ENCODE results near the gene PRKCE. TPM values are rescaled to one million over a fixed set of nuclear protein-coding genes. Genes with fewer than 3 reads are reported as not detected.

PRKCE gene
- total and polyA plus RNA-seq, 2 donors (not counting 1 experiment from before 2014, with no cell fraction given), result 23.6 to 271 TPM

DNA sequence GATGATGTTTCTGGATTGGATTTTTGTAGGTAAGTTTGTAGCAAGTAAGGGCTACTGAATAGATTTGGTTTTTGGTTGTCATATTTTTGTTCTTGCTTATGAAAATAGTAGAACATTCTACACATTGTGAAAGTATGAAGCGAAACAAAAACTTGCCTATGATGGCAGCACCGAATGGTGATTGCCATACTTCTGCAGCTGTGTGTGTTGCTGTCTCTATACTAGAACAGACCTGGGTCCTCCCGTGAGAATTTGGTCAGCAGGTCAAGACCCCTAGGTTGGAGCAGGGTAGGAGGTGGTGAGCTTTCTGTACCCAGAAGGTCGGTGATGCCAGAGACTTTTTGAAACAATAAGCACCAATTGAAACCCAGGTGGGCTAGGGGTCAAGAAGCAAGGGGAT, 322.6 kb downstream of the PRKCE start:
- Mint-ChIP-seq H3K9me3 (ENCODE audit: insufficient read depth) (no peaks in the 10 kb centered on the region), H3K27me3 (no peaks in the 10 kb centered on the region), H3K4me1 (peaks cover 37% of the 10 kb centered on the region), H3K27ac (peak overlapping the region; percentile 68), H3K4me3 (peak overlapping the region; percentile 64)
- ATAC-seq (ENCODE audit: low read depth) (peak; percentile 36), DNase-seq (no peak)
- Histone ChIP-seq H3K79me2 (ENCODE audit: control insufficient read depth, insufficient read depth, low read length) (peaks cover 22% of the 10 kb centered on the region), H2AFZ (ENCODE audit: insufficient read depth, low read depth, low read length, poor library complexity, severe bottlenecking) (no peak overlapping the region), H3K4me2 (replicated peaks; ENCODE audit: low read depth, low read length, poor library complexity, severe bottlenecking) (peak overlapping the region; percentile 2), H3K4me3 (ENCODE audit: control extremely low read depth in 1 of 5, extremely low read depth in 1 of 5, insufficient read depth in 1 of 5, low read depth in 2 of 5, low read length in 4 of 5) (no peak overlapping the region), H3K4me1 (ENCODE audit: control insufficient read depth in 2 of 2, insufficient read depth in 2 of 2, low read length in 2 of 2) (peaks cover 2 to 28% of the 10 kb centered on the region in 2 donors), H4K20me1 (ENCODE audit: control insufficient read depth, insufficient read depth, low read length, poor library complexity, severe bottlenecking) (peaks cover 48% of the 10 kb centered on the region), H3K27me3 (replicated peaks in 1 of 4; ENCODE audit: control extremely low read depth in 1 of 4, control insufficient read depth in 3 of 4, insufficient read depth in 4 of 4, low read length in 3 of 4) (no peaks in the 10 kb centered on the region), H3K27ac (ENCODE audit: low read length in 2 of 2) (no peak overlapping the region), H3K36me3 (replicated peaks in 1 of 2; ENCODE audit: control extremely low read depth in 1 of 2, control insufficient read depth in 1 of 2, extremely low read depth in 1 of 2, insufficient read depth in 2 of 2, low read length in 1 of 2) (peaks cover 0 to 26% of the 10 kb centered on the region in 2 experiments), H3K9me3 (ENCODE audit: control extremely low read depth in 1 of 3, control insufficient read depth in 2 of 3, insufficient read depth in 1 of 3, low read length in 2 of 3) (no peaks in the 10 kb centered on the region), H3K9ac (ENCODE audit: low read length) (no peak overlapping the region)
- POLR2A ChIA-PET, result no interaction called here
- TF ChIP-seq, protein P1, sequence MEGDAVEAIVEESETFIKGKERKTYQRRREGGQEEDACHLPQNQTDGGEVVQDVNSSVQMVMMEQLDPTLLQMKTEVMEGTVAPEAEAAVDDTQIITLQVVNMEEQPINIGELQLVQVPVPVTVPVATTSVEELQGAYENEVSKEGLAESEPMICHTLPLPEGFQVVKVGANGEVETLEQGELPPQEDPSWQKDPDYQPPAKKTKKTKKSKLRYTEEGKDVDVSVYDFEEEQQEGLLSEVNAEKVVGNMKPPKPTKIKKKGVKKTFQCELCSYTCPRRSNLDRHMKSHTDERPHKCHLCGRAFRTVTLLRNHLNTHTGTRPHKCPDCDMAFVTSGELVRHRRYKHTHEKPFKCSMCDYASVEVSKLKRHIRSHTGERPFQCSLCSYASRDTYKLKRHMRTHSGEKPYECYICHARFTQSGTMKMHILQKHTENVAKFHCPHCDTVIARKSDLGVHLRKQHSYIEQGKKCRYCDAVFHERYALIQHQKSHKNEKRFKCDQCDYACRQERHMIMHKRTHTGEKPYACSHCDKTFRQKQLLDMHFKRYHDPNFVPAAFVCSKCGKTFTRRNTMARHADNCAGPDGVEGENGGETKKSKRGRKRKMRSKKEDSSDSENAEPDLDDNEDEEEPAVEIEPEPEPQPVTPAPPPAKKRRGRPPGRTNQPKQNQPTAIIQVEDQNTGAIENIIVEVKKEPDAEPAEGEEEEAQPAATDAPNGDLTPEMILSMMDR (IDR thresholded peaks at IDR 0.05), result no peak
- no peak for TF ChIP-seq EZH2 (IDR thresholded peaks at IDR 0.05; ENCODE audit: borderline replicate concordance, insufficient read depth, low read depth, low read length, poor library complexity, severe bottlenecking)
- CTCF ChIA-PET, result no interaction called here
- WGBS (ENCODE audit: insufficient coverage), result 74% methylated on average over 3 of the region's 4 CpGs
- intact Hi-C loops (cut with micrococcal nuclease), result no loop called here

DNA sequence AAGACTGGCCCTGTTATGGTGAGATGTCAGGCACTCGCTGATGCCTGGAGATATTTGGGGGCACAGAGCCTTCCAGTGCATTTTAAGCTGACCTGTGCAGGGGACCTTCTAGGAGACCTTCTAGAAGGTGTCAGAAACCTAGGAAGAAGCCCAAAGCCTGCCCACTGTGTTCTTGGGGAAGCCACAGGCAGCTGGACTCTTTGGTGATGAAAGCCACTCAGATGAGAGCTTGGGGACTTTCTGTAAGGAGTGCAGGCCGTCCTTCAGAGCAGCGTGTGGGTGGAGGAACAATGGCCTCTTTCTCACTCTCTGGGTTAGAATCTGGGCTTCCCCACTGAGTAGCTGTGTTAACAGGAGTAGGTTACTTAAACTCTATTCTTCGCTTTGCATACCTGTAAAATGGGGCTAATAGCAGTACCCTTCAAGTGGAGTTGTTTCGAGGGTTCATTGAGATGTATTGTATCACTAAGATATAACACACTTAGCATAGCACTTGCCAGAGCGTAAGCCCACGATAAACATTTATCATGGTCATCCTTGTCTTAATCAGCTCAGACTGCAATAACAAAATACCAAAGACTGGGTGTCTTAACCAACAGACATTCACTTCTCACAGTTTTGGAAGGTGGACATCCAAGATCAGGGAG, 323.4 kb downstream of the PRKCE start:
- Histone ChIP-seq H3K4me2 (replicated peaks; ENCODE audit: low read depth, low read length, poor library complexity, severe bottlenecking) (no peak overlapping the region), H3K4me3 (ENCODE audit: control extremely low read depth in 1 of 5, extremely low read depth in 1 of 5, insufficient read depth in 1 of 5, low read depth in 2 of 5, low read length in 4 of 5) (no peak overlapping the region), H3K27me3 (replicated peaks in 1 of 4; ENCODE audit: control extremely low read depth in 1 of 4, control insufficient read depth in 3 of 4, insufficient read depth in 4 of 4, low read length in 3 of 4) (no peaks in the 10 kb centered on the region), H3K9ac (ENCODE audit: low read length) (no peak overlapping the region), H3K9me3 (ENCODE audit: control extremely low read depth in 1 of 3, control insufficient read depth in 2 of 3, insufficient read depth in 1 of 3, low read length in 2 of 3) (no peaks in the 10 kb centered on the region), H3K79me2 (ENCODE audit: control insufficient read depth, insufficient read depth, low read length) (peaks cover 22% of the 10 kb centered on the region), H2AFZ (ENCODE audit: insufficient read depth, low read depth, low read length, poor library complexity, severe bottlenecking) (no peak overlapping the region), H3K27ac (ENCODE audit: low read length in 2 of 2) (no peak overlapping the region), H4K20me1 (ENCODE audit: control insufficient read depth, insufficient read depth, low read length, poor library complexity, severe bottlenecking) (peaks cover 48% of the 10 kb centered on the region), H3K36me3 (replicated peaks in 1 of 2; ENCODE audit: control extremely low read depth in 1 of 2, control insufficient read depth in 1 of 2, extremely low read depth in 1 of 2, insufficient read depth in 2 of 2, low read length in 1 of 2) (peaks cover 0 to 34% of the 10 kb centered on the region in 2 experiments), H3K4me1 (ENCODE audit: control insufficient read depth in 2 of 2, insufficient read depth in 2 of 2, low read length in 2 of 2) (peaks cover 2 to 28% of the 10 kb centered on the region in 2 donors)
- no peak for TF ChIP-seq EZH2 (IDR thresholded peaks at IDR 0.05; ENCODE audit: borderline replicate concordance, insufficient read depth, low read depth, low read length, poor library complexity, severe bottlenecking)
- TF ChIP-seq, protein P1 (IDR thresholded peaks at IDR 0.05), result no peak
- Mint-ChIP-seq H3K9me3 (ENCODE audit: insufficient read depth) (no peaks in the 10 kb centered on the region), H3K27ac (no peak overlapping the region), H3K4me3 (no peak overlapping the region), H3K27me3 (no peaks in the 10 kb centered on the region), H3K4me1 (peaks cover 35% of the 10 kb centered on the region)
- 78% methylated on average over 3 of the region's 7 CpGs for WGBS (ENCODE audit: insufficient coverage)
- ATAC-seq (ENCODE audit: low read depth) (no peak), DNase-seq (no peak)
- ChIA-PET POLR2A (no interaction called here), CTCF (no interaction called here)
- intact Hi-C loops (cut with micrococcal nuclease), result no loop called here
